HCT116 (cell line): ENCODE measurements around the gene CAP2. TPM values are rescaled to one million over a fixed set of nuclear protein-coding genes. Genes with fewer than 3 reads are reported as not detected.

Experiments used
- ATAC-seq: fragments of 200-7000 bp; cut with Tn5 transposase; 2 replicates; pipeline ENCODE4 v1.9.1; 2020; ENCODE audit warnings: mild to moderate bottlenecking, moderate library complexity
- BruUV-seq: library from RNA; stranded (reverse); fragments of 400-500 nt; replicated peaks from 2 replicates; lab custom pipeline; 2021; lab: Mats Ljungman, UMichigan
- CTCF ChIA-PET: fragments of 300-600 bp; sonication (Branson Sonifier 250); formaldehyde crosslinking; loops from one replicate; lab custom pipeline; 2021; ENCODE audit warnings: antibody characterized with exemption; lab: Charles Lee
- POLR2A ChIA-PET: fragments of 300-600, 350-600 bp; sonication (Branson Sonifier 250); formaldehyde crosslinking; loops from one replicate; lab custom pipeline; 2021; ENCODE audit warnings: antibody characterized with exemption; lab: Charles Lee
- RAD21 ChIA-PET, 2 experiments: fragments of 300-600 bp; sonication (Branson Sonifier 250); formaldehyde crosslinking; loops; one replicate each; lab custom pipeline; 2023; ENCODE audit warnings: low total read pairs in 2 of 2; ENCODE audit not compliant: uncharacterized antibody in 2 of 2, unreplicated experiment in 2 of 2, low non-redundant PET in 1 of 2; lab: Charles Lee
- DNase-seq: peaks from one replicate; pipeline ENCODE4 v3.0.0-alpha.2; 2010; ENCODE audit warnings: low read depth, low spot score
- H2AFZ ChIP-seq: fragments of 200-600 bp; shearing (Covaris generic), sonication (generic); 2 replicates; pipeline ENCODE4 v1.6.1; 2017; ENCODE audit warnings: low read depth, mixed run types, mixed read lengths, antibody characterized with exemption, low read length; ENCODE audit not compliant: poor library complexity, severe bottlenecking
- H3K27ac ChIP-seq: 2 replicates; pipeline ENCODE4 v1.5.1; 2012; ENCODE audit warnings: low read depth, low read length
- H3K27me3 ChIP-seq: fragments of 200-600 bp; sonication (generic); 2 replicates; pipeline ENCODE4 v1.6.1; 2016; ENCODE audit warnings: mixed run types, low read length, mixed read lengths; ENCODE audit not compliant: insufficient read depth
- H3K36me3 ChIP-seq, 2 experiments: fragments of 200-500 bp in 1 of 2; fragments of 200-600 bp in 1 of 2; sonication (Bioruptor generic) in 1 of 2; sonication (generic) in 1 of 2; 2 replicates each; pipeline versions ENCODE4 v1.5.1 to v1.6.1; 2014 to 2016; ENCODE audit warnings: low read length in 2 of 2, inconsistent platforms in 1 of 2, mixed read lengths in 1 of 2, mixed run types in 1 of 2; ENCODE audit not compliant: insufficient read depth in 2 of 2, control insufficient read depth in 1 of 2
- H3K4me1 ChIP-seq, 2 experiments: fragments of 200-600 bp in 1 of 2; sonication (generic) in 1 of 2; 2 replicates each; pipeline versions ENCODE4 v1.5.1 to v1.6.1; 2012 to 2017; ENCODE audit warnings: low read length in 2 of 2, inconsistent platforms in 1 of 2, mild to moderate bottlenecking in 1 of 2, mixed read lengths in 1 of 2, mixed run types in 1 of 2, moderate library complexity in 1 of 2; ENCODE audit not compliant: insufficient read depth in 2 of 2, control insufficient read depth in 1 of 2
- H3K4me2 ChIP-seq: fragments of 200-600 bp; sonication (generic); 2 replicates; pipeline ENCODE4 v1.6.1; 2017; ENCODE audit warnings: mixed run types, low read length, mixed read lengths
- H3K4me3 ChIP-seq, 2 experiments: fragments of 200-600 bp in 1 of 2; sonication (generic) in 1 of 2; replicated peaks in 1 of 2; 2 replicates each; pipeline ENCODE4 v1.5.1; 2011 to 2016; ENCODE audit warnings: low read length in 2 of 2, control low read depth in 1 of 2, low read depth in 1 of 2, mild to moderate bottlenecking in 1 of 2, mixed read lengths in 1 of 2, mixed run types in 1 of 2
- H3K79me2 ChIP-seq: fragments of 200-600 bp; sonication (generic); 2 replicates; pipeline ENCODE4 v1.6.1; 2017; ENCODE audit warnings: mild to moderate bottlenecking, mixed run types, low read length, moderate library complexity, mixed read lengths; ENCODE audit not compliant: insufficient read depth
- H3K9ac ChIP-seq: fragments of 200-600 bp; sonication (generic); 2 replicates; pipeline ENCODE4 v1.6.1; 2016; ENCODE audit warnings: low read length, mixed read lengths
- H3K9me2 ChIP-seq: fragments of 200-600 bp; sonication (generic), shearing (Covaris generic); 2 replicates; pipeline ENCODE4 v1.6.1; 2017; ENCODE audit warnings: mixed run types, mild to moderate bottlenecking, moderate library complexity; ENCODE audit not compliant: insufficient read depth
- H3K9me3 ChIP-seq, 2 experiments: fragments of 200-500 bp in 1 of 2; fragments of 200-600 bp in 1 of 2; sonication (Bioruptor generic) in 1 of 2; sonication (generic) in 1 of 2; 2 replicates each; pipeline ENCODE4 v1.6.1; 2014 to 2017; ENCODE audit warnings: low read length in 2 of 2, mixed read lengths in 2 of 2, inconsistent platforms in 1 of 2, low read depth in 1 of 2, mild to moderate bottlenecking in 1 of 2, mixed run types in 1 of 2, moderate library complexity in 1 of 2; ENCODE audit not compliant: control insufficient read depth in 1 of 2, insufficient read depth in 1 of 2
- H4K20me1 ChIP-seq: fragments of 200-600 bp; sonication (generic), shearing (Covaris generic); 2 replicates; pipeline ENCODE4 v1.6.1; 2017; ENCODE audit warnings: mixed run types, mild to moderate bottlenecking, moderate library complexity; ENCODE audit not compliant: insufficient read depth
- EZH2 ChIP-seq: fragments of 200-600 bp; sonication (generic); IDR thresholded peaks from 2 replicates; pipeline ENCODE4 v1.6.1; 2017; ENCODE audit warnings: antibody characterized with exemption, mixed run types
- EZH2phosphoT487 ChIP-seq: fragments of 200-600 bp; IDR thresholded peaks from 2 replicates; pipeline ENCODE4 v1.6.1; 2018; ENCODE audit warnings: antibody characterized with exemption, borderline replicate concordance
- RAD21 ChIP-seq: IDR thresholded peaks from 2 replicates; pipeline ENCODE4 v1.6.1; 2012; ENCODE audit warnings: low read depth, mild to moderate bottlenecking
- YY1 ChIP-seq: IDR thresholded peaks from 2 replicates; pipeline ENCODE4 v1.6.1; 2011; ENCODE audit warnings: low read length, low read depth, moderate library complexity, mild to moderate bottlenecking; ENCODE audit not compliant: insufficient replicate concordance; ENCODE audit errors: extremely low read depth
- ZNF274 ChIP-seq: fragments of 200-500 bp; sonication (Bioruptor generic); IDR thresholded peaks from 2 replicates; pipeline ENCODE4 v1.6.1; 2014; ENCODE audit warnings: mild to moderate bottlenecking, low read depth, low read length, inconsistent platforms
- intact Hi-C: fragments of 100-400 bp; cut with micrococcal nuclease; formaldehyde crosslinking; loops from 2 replicates; pipeline ENCODE4 v1.10.0; 2022
- total RNA-seq: library from RNA; stranded (reverse); gene quantifications from one replicate; pipeline ENCODE4 v1.2.1, GENCODE V29; 2021; ENCODE audit not compliant: unreplicated experiment
- TF ChIP-seq, protein P1 (sequence below): IDR thresholded peaks from 2 replicates; pipeline ENCODE4 v1.6.1; 2011; ENCODE audit warnings: mild to moderate bottlenecking, low read length, moderate library complexity; ENCODE audit not compliant: insufficient replicate concordance; ENCODE audit errors: extremely low read depth

The CAP2 gene
- total RNA-seq, 1 experiment from 2014 or later, result 3.8 TPM

DNA sequence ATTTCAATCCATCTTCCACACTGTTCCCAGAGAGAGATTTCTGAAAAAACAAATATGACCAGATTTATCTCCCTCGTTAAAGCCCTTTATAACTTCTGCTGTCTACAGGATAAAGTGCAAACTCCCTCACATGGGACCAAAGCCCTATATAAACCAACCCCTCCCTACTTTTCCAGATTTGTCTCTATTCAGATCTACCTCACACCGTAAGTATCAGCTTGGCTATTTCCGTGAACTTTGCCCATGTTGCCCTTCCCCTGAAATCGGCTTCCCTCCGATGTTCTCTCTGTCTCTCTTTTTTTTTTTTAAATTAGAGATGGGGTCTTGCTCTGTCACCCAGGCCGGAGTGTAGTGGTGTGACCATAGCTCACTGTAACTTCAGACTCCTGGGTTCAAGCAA lies 194.6 kb downstream of the CAP2 start:
- Histone ChIP-seq H3K9ac (no peak overlapping the region), H3K4me2 (no peak overlapping the region), H3K27ac (no peak overlapping the region), H3K9me3 (no peaks in the 10 kb centered on the region), H3K36me3 (no peaks in the 10 kb centered on the region), H3K9me2 (no peaks in the 10 kb centered on the region), H2AFZ (no peak overlapping the region), H3K4me3 (no peak overlapping the region), H4K20me1 (no peaks in the 10 kb centered on the region), H3K4me1 (peaks cover 9 to 21% of the 10 kb centered on the region in 2 experiments; a peak in 3 of 4 replicates), H3K27me3 (no peaks in the 10 kb centered on the region), H3K79me2 (no peaks in the 10 kb centered on the region)
- ATAC-seq, result no peak
- no TSS peak for BruUV-seq
- TF ChIP-seq, protein P1, sequence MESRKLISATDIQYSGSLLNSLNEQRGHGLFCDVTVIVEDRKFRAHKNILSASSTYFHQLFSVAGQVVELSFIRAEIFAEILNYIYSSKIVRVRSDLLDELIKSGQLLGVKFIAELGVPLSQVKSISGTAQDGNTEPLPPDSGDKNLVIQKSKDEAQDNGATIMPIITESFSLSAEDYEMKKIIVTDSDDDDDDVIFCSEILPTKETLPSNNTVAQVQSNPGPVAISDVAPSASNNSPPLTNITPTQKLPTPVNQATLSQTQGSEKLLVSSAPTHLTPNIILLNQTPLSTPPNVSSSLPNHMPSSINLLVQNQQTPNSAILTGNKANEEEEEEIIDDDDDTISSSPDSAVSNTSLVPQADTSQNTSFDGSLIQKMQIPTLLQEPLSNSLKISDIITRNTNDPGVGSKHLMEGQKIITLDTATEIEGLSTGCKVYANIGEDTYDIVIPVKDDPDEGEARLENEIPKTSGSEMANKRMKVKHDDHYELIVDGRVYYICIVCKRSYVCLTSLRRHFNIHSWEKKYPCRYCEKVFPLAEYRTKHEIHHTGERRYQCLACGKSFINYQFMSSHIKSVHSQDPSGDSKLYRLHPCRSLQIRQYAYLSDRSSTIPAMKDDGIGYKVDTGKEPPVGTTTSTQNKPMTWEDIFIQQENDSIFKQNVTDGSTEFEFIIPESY, result no peak
- TF ChIP-seq ZNF274, result no peak
- TF ChIP-seq EZH2, result no peak
- no peak for TF ChIP-seq YY1
- no peak for TF ChIP-seq RAD21
- no peak for TF ChIP-seq EZH2phosphoT487
- POLR2A ChIA-PET, result interaction anchor here (1.9 kb wide), 1 partner anchor 12 kb away, joined by 13 read pairs; the partner anchor contains the start of gene FAM8A1
- RAD21 ChIA-PET, result interaction anchor here in 1 of 2 experiments (0.6 kb wide), 1 partner anchor 55 kb away, joined by 5 read pairs; no protein-coding TSS in a partner anchor
- intact Hi-C loops, result loop anchor here (10.0 kb wide), 1 partner anchor 313 kb away; no protein-coding TSS in a partner anchor
- DNase-seq, result no peak
- CTCF ChIA-PET, result no interaction called here
